AG04449 (cell line): ENCODE measurements around the gene SPRED1.

Source experiments
- CTCF ChIA-PET: fragments of 350-600 bp; formaldehyde crosslinking; extraction: SDS; loops from one replicate; lab custom pipeline; 2021; ENCODE audit warnings: antibody characterized with exemption; lab: Yijun Ruan, JAX
- POLR2A ChIA-PET: fragments of 400-600, 350-600 bp; formaldehyde crosslinking; extraction: SDS; loops from one replicate; lab custom pipeline; 2020; ENCODE audit warnings: antibody characterized with exemption, inconsistent platforms; lab: Yijun Ruan, JAX
- DNase-seq: peaks from one replicate; pipeline ENCODE4 v3.0.0-alpha.2; 2010; ENCODE audit warnings: low read depth, low spot score
- H3K4me3 ChIP-seq: 2 replicates; pipeline ENCODE4 v1.5.1; 2011; ENCODE audit warnings: low read depth, mild to moderate bottlenecking, control low read depth, low read length
- TF ChIP-seq, protein P1 (sequence below): IDR thresholded peaks from one replicate; pipeline ENCODE4 v1.5.1; 2011; ENCODE audit warnings: mild to moderate bottlenecking, moderate library complexity, low read length, control low read depth, inconsistent platforms; ENCODE audit not compliant: insufficient read depth; ENCODE audit errors: missing control alignments

SPRED1 gene

DNA sequence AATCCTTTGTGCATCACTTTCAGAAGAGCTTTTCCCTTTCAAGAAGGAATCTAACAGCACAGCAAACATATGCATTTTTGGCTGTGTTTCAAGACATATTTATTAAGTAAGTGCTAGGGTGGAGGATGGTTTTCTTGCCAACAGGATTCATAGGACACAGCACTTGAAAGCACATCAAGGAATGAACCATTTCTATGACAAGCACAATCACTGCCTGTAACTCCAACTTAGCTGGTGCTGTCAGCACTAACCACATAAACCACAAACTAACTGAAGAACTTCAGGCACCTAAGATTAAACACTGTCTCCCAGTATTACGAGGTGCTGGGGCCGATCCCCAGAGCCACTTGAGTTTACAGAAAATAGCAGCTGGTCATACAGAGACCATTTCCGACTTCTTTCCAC, 35.4 kb upstream of the SPRED1 start:
- POLR2A ChIA-PET: interaction anchor here (2.4 kb wide), 1 partner anchor 35 kb away, joined by 8 read pairs; the partner anchor contains the start of gene SPRED1
- DNase-seq: peak; percentile 54
- TF ChIP-seq, protein P1, sequence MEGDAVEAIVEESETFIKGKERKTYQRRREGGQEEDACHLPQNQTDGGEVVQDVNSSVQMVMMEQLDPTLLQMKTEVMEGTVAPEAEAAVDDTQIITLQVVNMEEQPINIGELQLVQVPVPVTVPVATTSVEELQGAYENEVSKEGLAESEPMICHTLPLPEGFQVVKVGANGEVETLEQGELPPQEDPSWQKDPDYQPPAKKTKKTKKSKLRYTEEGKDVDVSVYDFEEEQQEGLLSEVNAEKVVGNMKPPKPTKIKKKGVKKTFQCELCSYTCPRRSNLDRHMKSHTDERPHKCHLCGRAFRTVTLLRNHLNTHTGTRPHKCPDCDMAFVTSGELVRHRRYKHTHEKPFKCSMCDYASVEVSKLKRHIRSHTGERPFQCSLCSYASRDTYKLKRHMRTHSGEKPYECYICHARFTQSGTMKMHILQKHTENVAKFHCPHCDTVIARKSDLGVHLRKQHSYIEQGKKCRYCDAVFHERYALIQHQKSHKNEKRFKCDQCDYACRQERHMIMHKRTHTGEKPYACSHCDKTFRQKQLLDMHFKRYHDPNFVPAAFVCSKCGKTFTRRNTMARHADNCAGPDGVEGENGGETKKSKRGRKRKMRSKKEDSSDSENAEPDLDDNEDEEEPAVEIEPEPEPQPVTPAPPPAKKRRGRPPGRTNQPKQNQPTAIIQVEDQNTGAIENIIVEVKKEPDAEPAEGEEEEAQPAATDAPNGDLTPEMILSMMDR: no peak
- CTCF ChIA-PET: interaction anchor here (0.6 to 1.4 kb wide), 2 partner anchors 11 to 36 kb away, joined by 3 to 4 read pairs; no protein-coding TSS in a partner anchor
- no peak overlapping the region for H3K4me3 ChIP-seq

DNA sequence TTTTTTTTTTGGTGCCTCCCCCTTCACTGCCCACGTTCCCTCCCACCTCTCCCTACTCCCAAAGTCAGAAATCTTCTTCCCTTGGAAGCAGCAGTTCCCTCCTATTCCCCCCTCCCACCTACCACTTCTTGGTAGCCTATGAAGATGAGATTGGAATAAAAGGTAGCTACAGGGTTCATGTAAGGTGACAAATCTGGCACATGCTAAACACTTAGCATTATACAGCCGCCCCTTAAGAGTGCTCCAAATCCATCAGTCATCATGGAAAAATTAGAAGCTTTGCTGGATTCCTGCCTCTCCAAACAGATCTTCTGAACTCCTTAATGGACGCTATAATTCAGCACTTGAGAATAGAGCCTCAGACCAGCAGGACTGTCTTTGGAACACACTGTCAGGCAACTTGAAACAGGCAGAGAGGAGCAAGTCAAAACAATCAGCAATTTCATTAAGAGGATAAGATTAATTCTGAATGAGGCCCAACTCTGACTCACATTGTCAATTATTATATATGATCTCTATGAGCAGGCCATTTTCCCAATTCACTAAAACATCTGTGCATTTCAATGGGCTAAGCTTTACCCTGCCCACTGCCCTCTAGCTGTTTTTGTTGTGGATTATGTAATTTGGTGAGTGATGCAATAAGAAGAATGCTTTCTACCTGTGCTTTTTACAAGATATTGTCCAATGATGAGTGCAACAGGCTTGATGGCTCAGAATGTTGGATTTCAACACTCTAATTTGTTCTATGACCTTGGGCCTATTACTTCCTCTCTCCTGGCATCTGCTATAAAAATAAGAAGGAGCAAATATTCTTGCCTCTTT, 34.6 kb upstream of the SPRED1 start:
- POLR2A ChIA-PET: interaction anchor here (2.4 kb wide), 1 partner anchor 34 kb away, joined by 8 read pairs; the partner anchor contains the start of gene SPRED1
- CTCF ChIA-PET: interaction anchor here (0.6 to 1.4 kb wide), 3 partner anchors 11 to 12 kb away, joined by 3 to 5 read pairs (median 4); no protein-coding TSS in a partner anchor

DNA sequence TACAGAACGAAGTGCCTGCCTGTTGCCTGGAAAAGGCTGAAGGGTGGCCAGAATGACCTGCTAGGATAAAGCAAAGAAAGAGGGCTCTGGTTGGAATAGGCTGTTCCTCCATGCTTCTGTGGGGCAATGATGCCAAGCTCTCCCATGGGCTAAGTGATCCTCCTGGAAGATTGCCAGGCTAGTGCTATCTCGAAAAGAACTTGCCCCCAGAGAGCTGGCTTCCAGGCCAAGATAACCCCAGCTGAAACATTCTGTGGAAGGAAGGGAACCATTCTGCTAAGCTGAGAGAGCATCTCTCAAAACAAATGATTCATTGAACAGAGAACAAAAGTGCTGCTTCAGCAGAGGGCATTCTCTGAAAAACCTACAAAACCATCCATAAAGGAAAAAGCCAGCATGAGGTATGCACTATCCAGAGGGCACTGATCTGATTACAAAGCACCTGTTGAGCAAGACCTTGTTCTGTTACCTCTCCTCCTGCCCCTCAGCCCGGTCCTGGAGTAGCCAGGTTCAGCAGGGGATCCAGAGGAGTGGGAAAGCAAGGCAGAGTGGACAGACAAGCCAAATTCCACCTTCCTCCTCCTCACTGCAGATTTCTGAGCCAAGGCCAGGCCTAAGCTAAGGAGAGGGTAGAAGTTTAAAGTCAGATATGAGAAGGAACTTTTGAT, 31.9 kb upstream of the SPRED1 start:
- ChIA-PET POLR2A (no interaction called here), CTCF (interaction anchor here (0.9 to 1.4 kb wide), 2 partner anchors 30 to 218 kb away, joined by 3 read pairs; no protein-coding TSS in a partner anchor)
- DNase-seq: no peak
- TF ChIP-seq, protein P1: no peak
- H3K4me3 ChIP-seq: no peak overlapping the region

More for the DNA sequence above, 34.6 kb upstream of the SPRED1 start:
- DNase-seq: no peak
- H3K4me3 ChIP-seq: no peak overlapping the region
- TF ChIP-seq, protein P1: no peak

DNA sequence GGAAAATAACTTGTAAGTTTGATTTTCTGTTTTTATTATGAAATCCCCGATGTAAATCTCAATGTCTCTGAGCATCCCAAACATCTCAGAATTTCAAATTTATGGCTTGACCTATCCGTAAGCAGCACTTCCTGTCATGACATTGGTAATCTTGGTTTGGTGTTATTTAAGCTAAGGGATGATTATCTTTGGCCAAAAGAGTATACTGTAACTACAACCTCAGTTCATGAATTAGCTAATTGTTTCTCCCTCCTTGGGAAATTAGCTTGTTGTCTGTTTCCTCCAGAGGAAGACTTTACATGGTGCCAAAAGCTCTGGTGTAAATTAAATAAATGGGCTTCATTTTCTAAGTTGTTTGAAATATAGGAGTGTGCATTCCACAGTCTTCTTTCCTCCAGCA, 28.1 kb upstream of the SPRED1 start:
- H3K4me3 ChIP-seq: no peak overlapping the region
- ChIA-PET CTCF (no interaction called here), POLR2A (no interaction called here)
- DNase-seq: no peak
- TF ChIP-seq, protein P1: no peak

DNA sequence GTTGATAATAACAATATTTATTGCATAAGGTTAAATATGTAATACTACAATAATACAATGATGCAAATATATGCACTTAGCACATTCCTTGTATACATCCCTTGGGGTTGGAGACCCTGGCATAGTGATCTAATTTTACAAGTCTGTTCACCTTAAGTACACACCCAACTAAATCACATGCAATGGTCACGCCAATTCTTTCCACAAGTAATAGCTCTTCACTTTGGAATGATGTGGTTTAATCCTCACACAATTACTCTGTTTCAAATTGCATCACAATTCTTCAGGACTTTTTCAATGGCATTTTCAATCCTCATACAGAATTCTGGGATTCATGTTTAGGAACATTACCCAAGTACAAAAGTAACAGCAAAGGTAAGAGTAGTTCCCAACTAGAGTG, 27.3 kb upstream of the SPRED1 start:
- H3K4me3 ChIP-seq: no peak overlapping the region
- no peak for DNase-seq
- CTCF ChIA-PET: no interaction called here
- POLR2A ChIA-PET: no interaction called here
- TF ChIP-seq, protein P1: no peak
